WTC11 (cell line): ENCODE results near the gene EIF4H. TPM values are rescaled to one million over a fixed set of nuclear protein-coding genes. Genes with fewer than 3 reads are reported as not detected.

Experiments
- ATAC-seq: fragments of 200-7000 bp; cut with Tn5 transposase; 2 replicates; pipeline ENCODE4 v1.10.0; 2021; ENCODE audit warnings: mild to moderate bottlenecking, moderate library complexity
- CTCF ChIA-PET: fragments of 300-600 bp; sonication (Branson Sonifier 250); formaldehyde crosslinking; loops from one replicate; lab custom pipeline; 2021; ENCODE audit warnings: antibody characterized with exemption; lab: Charles Lee
- POLR2A ChIA-PET: fragments of 350-600 bp; sonication (Branson Sonifier 250); formaldehyde crosslinking; loops from one replicate; lab custom pipeline; 2021; ENCODE audit warnings: antibody characterized with exemption; lab: Charles Lee
- DNase-seq: peaks from one replicate; pipeline ENCODE4 v3.0.0; 2021; ENCODE audit warnings: low spot score
- H3K27ac Mint-ChIP-seq: 2 replicates; pipeline ENCODE4 v1.8.0; 2021; ENCODE audit warnings: mixed read lengths
- H3K27me3 Mint-ChIP-seq: 2 replicates; pipeline ENCODE4 v1.8.0; 2021; ENCODE audit warnings: low read depth, mild to moderate bottlenecking, moderate library complexity, mixed read lengths
- H3K36me3 Mint-ChIP-seq: 2 replicates; pipeline ENCODE4 v1.8.0; 2021; ENCODE audit warnings: mixed read lengths
- H3K4me1 Mint-ChIP-seq: 2 replicates; pipeline ENCODE4 v1.8.0; 2022; ENCODE audit warnings: mixed read lengths
- H3K4me3 Mint-ChIP-seq: 2 replicates; pipeline ENCODE4 v1.8.0; 2021; ENCODE audit warnings: mild to moderate bottlenecking, moderate library complexity, mixed read lengths
- H3K9me3 Mint-ChIP-seq: 2 replicates; pipeline ENCODE4 v1.8.0; 2021; ENCODE audit warnings: mixed read lengths
- CBFB ChIP-seq: sonication (generic); formaldehyde crosslinking; IDR thresholded peaks from 2 replicates; pipeline ENCODE4 v1.8.1; 2022; ENCODE audit warnings: mild to moderate bottlenecking, low read depth, missing genetic modification reagents
- EMX1 ChIP-seq: fragments of 250-450 bp; sonication (Bioruptor Pico); IDR thresholded peaks from 2 replicates; pipeline ENCODE4 v1.8.0; 2021; ENCODE audit warnings: mild to moderate bottlenecking
- NFATC4 ChIP-seq: fragments of 250-450 bp; sonication (Bioruptor Pico); IDR thresholded peaks from 2 replicates; pipeline ENCODE4 v1.9.0; 2021; ENCODE audit warnings: mild to moderate bottlenecking
- NFE2L1 ChIP-seq: sonication (generic); formaldehyde crosslinking; IDR thresholded peaks from 2 replicates; pipeline ENCODE4 v1.8.1; 2023; ENCODE audit warnings: missing genetic modification reagents
- PRRX2 ChIP-seq: fragments of 250-450 bp; sonication (Bioruptor Pico); IDR thresholded peaks from 2 replicates; pipeline ENCODE4 v1.8.0; 2021; ENCODE audit warnings: mild to moderate bottlenecking
- SMAD3 ChIP-seq: sonication (generic); formaldehyde crosslinking; IDR thresholded peaks from 2 replicates; pipeline ENCODE4 v1.8.0; 2022; ENCODE audit warnings: missing genetic modification reagents, mild to moderate bottlenecking, borderline replicate concordance
- SMAD4 ChIP-seq: sonication (generic); formaldehyde crosslinking; IDR thresholded peaks from 2 replicates; pipeline ENCODE4 v1.8.0; 2022; ENCODE audit warnings: mild to moderate bottlenecking, missing genetic modification reagents
- TEAD4 ChIP-seq: sonication (generic); formaldehyde crosslinking; IDR thresholded peaks from 2 replicates; pipeline ENCODE4 v1.8.0; 2022; ENCODE audit warnings: mild to moderate bottlenecking, missing genetic modification reagents
- ZNF263 ChIP-seq: sonication (generic); formaldehyde crosslinking; IDR thresholded peaks from 2 replicates; pipeline ENCODE4 v1.8.1; 2022; ENCODE audit warnings: low read depth, mild to moderate bottlenecking, moderate library complexity, missing genetic modification reagents
- ZNF317 ChIP-seq: sonication (generic); formaldehyde crosslinking; IDR thresholded peaks from 2 replicates; pipeline ENCODE4 v1.8.1; 2023; ENCODE audit warnings: low read depth, mild to moderate bottlenecking, moderate library complexity, missing genetic modification reagents, borderline replicate concordance
- total RNA-seq: library from RNA; stranded (reverse); gene quantifications from 3 replicates; pipeline ENCODE4 v1.2.3, GENCODE V29; 2021
- TF ChIP-seq, protein P1 (sequence below): sonication (generic); formaldehyde crosslinking; IDR thresholded peaks from 2 replicates; pipeline ENCODE4 v1.8.1; 2022; ENCODE audit warnings: low read depth, mild to moderate bottlenecking, moderate library complexity, missing genetic modification reagents, borderline replicate concordance
- TF ChIP-seq, protein P2 (sequence below): fragments of 250-450 bp; sonication (Bioruptor Pico); conservative IDR thresholded peaks from 2 replicates; pipeline ENCODE4 v1.9.0; 2021; ENCODE audit warnings: mild to moderate bottlenecking
- TF ChIP-seq, protein P3 (sequence below): fragments of 250-450 bp; sonication (Bioruptor Pico); IDR thresholded peaks from 2 replicates; pipeline ENCODE4 v2.1.2; 2022; ENCODE audit warnings: mild to moderate bottlenecking, moderate library complexity
- TF ChIP-seq, protein P4 (sequence below): sonication (generic); formaldehyde crosslinking; IDR thresholded peaks from 2 replicates; pipeline ENCODE4 v1.8.1; 2023; ENCODE audit warnings: mild to moderate bottlenecking, missing genetic modification reagents
- TF ChIP-seq, protein P5 (sequence below): sonication (generic); formaldehyde crosslinking; IDR thresholded peaks from 2 replicates; pipeline ENCODE4 v1.8.0; 2022; ENCODE audit warnings: mild to moderate bottlenecking, missing genetic modification reagents
- TF ChIP-seq, protein P6 (sequence below): fragments of 250-450 bp; sonication (Bioruptor Pico); IDR thresholded peaks from 2 replicates; pipeline ENCODE4 v1.9.0; 2021; ENCODE audit warnings: mild to moderate bottlenecking

EIF4H gene
- total RNA-seq, 1 experiment from 2014 or later, result 355 TPM

DNA sequence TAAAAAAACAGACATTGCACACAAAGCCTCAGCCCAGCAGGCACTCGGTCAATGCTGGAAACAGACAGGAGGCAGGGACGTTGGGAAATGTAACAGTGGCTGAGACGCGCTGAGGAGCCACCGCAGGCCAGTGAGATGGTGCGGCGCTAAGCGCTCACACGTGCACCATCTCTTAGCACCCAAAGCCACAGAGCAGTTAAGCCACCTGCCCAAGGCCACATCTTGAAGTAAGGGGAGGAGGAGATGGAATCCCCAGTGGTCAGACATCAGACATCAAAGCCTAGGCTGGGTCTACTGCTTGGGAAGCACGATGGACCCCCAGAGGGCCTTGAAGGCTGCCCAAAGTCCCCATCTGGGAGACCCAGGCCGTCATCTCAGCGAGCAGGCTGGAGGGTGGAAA is 51.2 kb downstream of the EIF4H start (continued):
- TF ChIP-seq, protein P1, sequence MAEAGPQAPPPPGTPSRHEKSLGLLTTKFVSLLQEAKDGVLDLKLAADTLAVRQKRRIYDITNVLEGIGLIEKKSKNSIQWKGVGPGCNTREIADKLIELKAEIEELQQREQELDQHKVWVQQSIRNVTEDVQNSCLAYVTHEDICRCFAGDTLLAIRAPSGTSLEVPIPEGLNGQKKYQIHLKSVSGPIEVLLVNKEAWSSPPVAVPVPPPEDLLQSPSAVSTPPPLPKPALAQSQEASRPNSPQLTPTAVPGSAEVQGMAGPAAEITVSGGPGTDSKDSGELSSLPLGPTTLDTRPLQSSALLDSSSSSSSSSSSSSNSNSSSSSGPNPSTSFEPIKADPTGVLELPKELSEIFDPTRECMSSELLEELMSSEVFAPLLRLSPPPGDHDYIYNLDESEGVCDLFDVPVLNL (CRISPR knock-in tag), result no peak
- TF ChIP-seq SMAD3, result no peak
- no peak for TF ChIP-seq ZNF317 (CRISPR knock-in tag)
- TF ChIP-seq, protein P2, sequence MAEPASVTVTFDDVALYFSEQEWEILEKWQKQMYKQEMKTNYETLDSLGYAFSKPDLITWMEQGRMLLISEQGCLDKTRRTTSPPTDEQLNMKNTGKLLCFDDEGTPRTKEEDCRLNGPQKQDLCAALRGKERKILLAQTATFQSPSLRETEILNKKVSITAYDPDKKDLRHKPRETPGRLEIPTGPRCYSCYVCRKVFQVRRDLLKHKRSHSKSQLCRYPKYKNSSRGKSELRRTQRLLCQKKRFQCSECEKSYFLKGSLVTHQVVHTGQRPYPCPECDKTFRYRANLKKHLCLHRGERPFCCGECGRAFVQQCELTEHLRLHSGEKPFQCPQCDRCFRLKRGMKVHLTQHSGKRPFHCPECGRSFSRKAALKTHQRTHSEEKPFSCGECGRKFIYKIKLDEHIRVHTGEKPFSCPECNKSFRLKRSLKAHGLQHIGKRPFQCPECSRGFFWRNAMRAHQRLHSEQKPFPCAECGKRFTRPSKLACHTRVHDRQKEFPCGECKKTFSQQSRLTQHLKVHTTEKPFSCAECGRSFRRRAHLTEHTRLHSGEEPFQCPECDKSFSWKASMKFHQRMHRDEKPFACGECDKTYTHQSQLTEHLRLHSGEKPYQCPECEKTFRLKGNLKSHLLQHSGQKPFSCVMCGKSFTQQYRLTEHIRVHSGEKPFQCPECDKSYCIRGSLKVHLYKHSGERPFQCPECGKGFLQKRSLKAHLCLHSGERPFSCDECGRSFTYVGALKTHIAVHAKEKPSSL (CRISPR knock-in tag), result no peak
- TF ChIP-seq NFATC4 (CRISPR knock-in tag), result no peak
- TF ChIP-seq, protein P3, sequence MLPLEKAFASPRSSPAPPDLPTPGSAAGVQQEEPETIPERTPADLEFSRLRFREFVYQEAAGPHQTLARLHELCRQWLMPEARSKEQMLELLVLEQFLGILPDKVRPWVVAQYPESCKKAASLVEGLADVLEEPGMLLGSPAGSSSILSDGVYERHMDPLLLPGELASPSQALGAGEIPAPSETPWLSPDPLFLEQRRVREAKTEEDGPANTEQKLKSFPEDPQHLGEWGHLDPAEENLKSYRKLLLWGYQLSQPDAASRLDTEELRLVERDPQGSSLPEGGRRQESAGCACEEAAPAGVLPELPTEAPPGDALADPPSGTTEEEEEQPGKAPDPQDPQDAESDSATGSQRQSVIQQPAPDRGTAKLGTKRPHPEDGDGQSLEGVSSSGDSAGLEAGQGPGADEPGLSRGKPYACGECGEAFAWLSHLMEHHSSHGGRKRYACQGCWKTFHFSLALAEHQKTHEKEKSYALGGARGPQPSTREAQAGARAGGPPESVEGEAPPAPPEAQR, result no peak
- TF ChIP-seq EMX1 (CRISPR knock-in tag), result no peak
- TF ChIP-seq, protein P4, sequence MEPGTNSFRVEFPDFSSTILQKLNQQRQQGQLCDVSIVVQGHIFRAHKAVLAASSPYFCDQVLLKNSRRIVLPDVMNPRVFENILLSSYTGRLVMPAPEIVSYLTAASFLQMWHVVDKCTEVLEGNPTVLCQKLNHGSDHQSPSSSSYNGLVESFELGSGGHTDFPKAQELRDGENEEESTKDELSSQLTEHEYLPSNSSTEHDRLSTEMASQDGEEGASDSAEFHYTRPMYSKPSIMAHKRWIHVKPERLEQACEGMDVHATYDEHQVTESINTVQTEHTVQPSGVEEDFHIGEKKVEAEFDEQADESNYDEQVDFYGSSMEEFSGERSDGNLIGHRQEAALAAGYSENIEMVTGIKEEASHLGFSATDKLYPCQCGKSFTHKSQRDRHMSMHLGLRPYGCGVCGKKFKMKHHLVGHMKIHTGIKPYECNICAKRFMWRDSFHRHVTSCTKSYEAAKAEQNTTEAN (CRISPR knock-in tag), result no peak

DNA sequence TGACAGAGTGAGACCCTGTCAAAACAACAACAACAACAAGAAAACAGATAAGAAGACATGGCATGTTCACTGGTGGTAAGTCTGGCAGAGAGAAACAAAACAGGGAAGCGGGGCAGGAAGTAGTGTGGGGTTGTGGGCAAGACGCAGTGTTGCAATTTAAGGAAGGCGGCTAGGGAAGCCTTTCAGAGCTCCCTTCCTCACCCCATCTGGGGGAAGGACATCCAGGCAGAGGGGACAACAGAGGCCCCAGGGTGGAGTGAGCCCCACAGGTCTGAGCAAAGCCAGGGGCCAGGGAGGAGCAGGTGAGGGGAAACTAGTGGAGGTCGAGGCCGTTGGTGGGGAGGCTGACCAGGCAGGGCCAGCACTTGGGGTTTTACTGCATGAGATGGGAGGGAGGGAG is 52.5 kb downstream of the EIF4H start:
- H3K4me1 Mint-ChIP-seq, result no peaks in the 10 kb centered on the region
- ATAC-seq (no peak), DNase-seq (no peak)
- ChIA-PET CTCF (interaction anchor here (1.5 to 3.1 kb wide), 3 partner anchors 20 to 179 kb away, joined by 3 to 11 read pairs (median 5); no protein-coding TSS in a partner anchor), POLR2A (no interaction called here)
- no peaks in the 10 kb centered on the region for H3K9me3 Mint-ChIP-seq
- 0 out of 2 replicates have a peak overlapping the region, but pooled peaks have one; percentile 7 for H3K27ac Mint-ChIP-seq
- peaks cover 28% of the 10 kb centered on the region for H3K36me3 Mint-ChIP-seq
- TF ChIP-seq SMAD4 (CRISPR knock-in tag), result no peak
- TF ChIP-seq EMX1 (CRISPR knock-in tag), result no peak
- TF ChIP-seq CBFB (CRISPR knock-in tag), result no peak
- no peak for TF ChIP-seq NFE2L1 (CRISPR knock-in tag)
- TF ChIP-seq, protein P5, sequence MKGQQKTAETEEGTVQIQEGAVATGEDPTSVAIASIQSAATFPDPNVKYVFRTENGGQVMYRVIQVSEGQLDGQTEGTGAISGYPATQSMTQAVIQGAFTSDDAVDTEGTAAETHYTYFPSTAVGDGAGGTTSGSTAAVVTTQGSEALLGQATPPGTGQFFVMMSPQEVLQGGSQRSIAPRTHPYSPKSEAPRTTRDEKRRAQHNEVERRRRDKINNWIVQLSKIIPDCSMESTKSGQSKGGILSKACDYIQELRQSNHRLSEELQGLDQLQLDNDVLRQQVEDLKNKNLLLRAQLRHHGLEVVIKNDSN, result no peak
- no peak for TF ChIP-seq TEAD4 (CRISPR knock-in tag)
- TF ChIP-seq, protein P3, result no peak
- TF ChIP-seq, protein P4 (CRISPR knock-in tag), result no peak
- TF ChIP-seq, protein P6, sequence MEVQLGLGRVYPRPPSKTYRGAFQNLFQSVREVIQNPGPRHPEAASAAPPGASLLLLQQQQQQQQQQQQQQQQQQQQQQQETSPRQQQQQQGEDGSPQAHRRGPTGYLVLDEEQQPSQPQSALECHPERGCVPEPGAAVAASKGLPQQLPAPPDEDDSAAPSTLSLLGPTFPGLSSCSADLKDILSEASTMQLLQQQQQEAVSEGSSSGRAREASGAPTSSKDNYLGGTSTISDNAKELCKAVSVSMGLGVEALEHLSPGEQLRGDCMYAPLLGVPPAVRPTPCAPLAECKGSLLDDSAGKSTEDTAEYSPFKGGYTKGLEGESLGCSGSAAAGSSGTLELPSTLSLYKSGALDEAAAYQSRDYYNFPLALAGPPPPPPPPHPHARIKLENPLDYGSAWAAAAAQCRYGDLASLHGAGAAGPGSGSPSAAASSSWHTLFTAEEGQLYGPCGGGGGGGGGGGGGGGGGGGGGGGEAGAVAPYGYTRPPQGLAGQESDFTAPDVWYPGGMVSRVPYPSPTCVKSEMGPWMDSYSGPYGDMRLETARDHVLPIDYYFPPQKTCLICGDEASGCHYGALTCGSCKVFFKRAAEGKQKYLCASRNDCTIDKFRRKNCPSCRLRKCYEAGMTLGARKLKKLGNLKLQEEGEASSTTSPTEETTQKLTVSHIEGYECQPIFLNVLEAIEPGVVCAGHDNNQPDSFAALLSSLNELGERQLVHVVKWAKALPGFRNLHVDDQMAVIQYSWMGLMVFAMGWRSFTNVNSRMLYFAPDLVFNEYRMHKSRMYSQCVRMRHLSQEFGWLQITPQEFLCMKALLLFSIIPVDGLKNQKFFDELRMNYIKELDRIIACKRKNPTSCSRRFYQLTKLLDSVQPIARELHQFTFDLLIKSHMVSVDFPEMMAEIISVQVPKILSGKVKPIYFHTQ, result no peak
- no peak for TF ChIP-seq PRRX2 (CRISPR knock-in tag)
- TF ChIP-seq ZNF263 (CRISPR knock-in tag), result no peak
- no peak overlapping the region for H3K4me3 Mint-ChIP-seq
- no peaks in the 10 kb centered on the region; the same call in 1 of the 2 replicates for H3K27me3 Mint-ChIP-seq
